CD14-positive monocyte (primary cell): Measurements from ENCODE around the gene NANOGP8. TPM values are rescaled to one million over a fixed set of nuclear protein-coding genes. Genes with fewer than 3 reads are reported as not detected.

ENCODE experiments used
- DNase-seq, 3 donors: peaks; one replicate each; pipeline ENCODE4 v3.0.0-alpha.2; 2011 to 2022
- H2AFZ ChIP-seq: 2 replicates; pipeline ENCODE4 v1.6.0; 2012; ENCODE audit warnings: mild to moderate bottlenecking, low read depth, low read length, inconsistent platforms; ENCODE audit not compliant: insufficient read depth, poor library complexity, severe bottlenecking
- H3K27ac ChIP-seq, 2 donors: 1 replicate in 1 of 2; 2 replicates in 1 of 2; pipeline ENCODE4 v1.5.1; 2012 to 2013; ENCODE audit warnings: low read length in 2 of 2, control low read depth in 1 of 2, inconsistent platforms in 1 of 2, low read depth in 1 of 2, mild to moderate bottlenecking in 1 of 2
- H3K27me3 ChIP-seq, 2 donors: one replicate each; pipeline versions ENCODE4 v1.6.0 to v1.6.1; 2011 to 2013; ENCODE audit warnings: low read length in 2 of 2; ENCODE audit not compliant: control insufficient read depth in 2 of 2, insufficient read depth in 2 of 2
- H3K36me3 ChIP-seq, 2 donors: replicated peaks in 1 of 2; 1 replicate in 1 of 2; 2 replicates in 1 of 2; pipeline versions ENCODE4 v1.5.1 to v1.6.1; 2012 to 2013; ENCODE audit warnings: low read length in 2 of 2, control low read depth in 1 of 2, inconsistent platforms in 1 of 2, mild to moderate bottlenecking in 1 of 2; ENCODE audit not compliant: insufficient read depth in 2 of 2, control insufficient read depth in 1 of 2
- H3K4me1 ChIP-seq, 2 donors: 1 replicate in 1 of 2; 2 replicates in 1 of 2; pipeline versions ENCODE4 v1.5.1 to v1.6.1; 2012 to 2013; ENCODE audit warnings: low read length in 2 of 2, control low read depth in 1 of 2, inconsistent platforms in 1 of 2, mild to moderate bottlenecking in 1 of 2, moderate library complexity in 1 of 2; ENCODE audit not compliant: insufficient read depth in 2 of 2, control insufficient read depth in 1 of 2
- H3K4me2 ChIP-seq: replicated peaks from 2 replicates; pipeline ENCODE3; 2012; ENCODE audit warnings: low read length, moderate library complexity, mild to moderate bottlenecking; ENCODE audit not compliant: poor library complexity, severe bottlenecking; ENCODE audit errors: extremely low read depth
- H3K4me3 ChIP-seq, 3 experiments: fragments of 200-600 bp in 1 of 3; sonication (generic) in 1 of 3; replicated peaks in 1 of 3; 1 replicate in 2 of 3; 2 replicates in 1 of 3; pipeline ENCODE4 v1.5.1; 2011 to 2013; ENCODE audit warnings: low read length in 3 of 3, mild to moderate bottlenecking in 3 of 3, control low read depth in 2 of 3, low read depth in 2 of 3, inconsistent platforms in 1 of 3, moderate library complexity in 1 of 3
- H3K79me2 ChIP-seq: 2 replicates; pipeline ENCODE4 v1.6.0; 2012; ENCODE audit warnings: mild to moderate bottlenecking, control low read depth, inconsistent platforms, low read length, moderate library complexity; ENCODE audit not compliant: insufficient read depth
- H3K9ac ChIP-seq: 2 replicates; pipeline ENCODE4 v1.6.0; 2017; ENCODE audit warnings: low read length, mild to moderate bottlenecking; ENCODE audit not compliant: insufficient read depth, poor library complexity, severe bottlenecking
- H3K9me3 ChIP-seq, 2 donors: replicated peaks in 1 of 2; 1 replicate in 1 of 2; 2 replicates in 1 of 2; pipeline versions ENCODE4 v1.5.1 to v1.6.1; 2012 to 2013; ENCODE audit warnings: low read length in 2 of 2, control low read depth in 1 of 2; ENCODE audit not compliant: control insufficient read depth in 1 of 2, insufficient read depth in 1 of 2
- H4K20me1 ChIP-seq: 2 replicates; pipeline ENCODE4 v1.6.0; 2012; ENCODE audit warnings: mild to moderate bottlenecking, low read length, control low read depth, moderate library complexity; ENCODE audit not compliant: insufficient read depth
- H3K27ac Mint-ChIP-seq, 7 donors: one replicate each; pipeline ENCODE4 v1.8.0; 2020; ENCODE audit warnings: mild to moderate bottlenecking in 7 of 7, mixed read lengths in 7 of 7, moderate library complexity in 6 of 7, inconsistent platforms in 2 of 7
- H3K27me3 Mint-ChIP-seq, 3 donors: one replicate each; pipeline ENCODE4 v1.8.0; 2021 to 2022; ENCODE audit warnings: low read depth in 3 of 3, mild to moderate bottlenecking in 3 of 3, mixed read lengths in 3 of 3, moderate library complexity in 3 of 3, inconsistent platforms in 1 of 3
- H3K36me3 Mint-ChIP-seq, 2 donors: one replicate each; pipeline ENCODE4 v1.8.0; 2020; ENCODE audit warnings: mixed read lengths in 2 of 2, inconsistent platforms in 1 of 2, mild to moderate bottlenecking in 1 of 2
- H3K4me1 Mint-ChIP-seq: one replicate; pipeline ENCODE4 v1.8.0; 2020; ENCODE audit warnings: mild to moderate bottlenecking, mixed read lengths
- H3K4me3 Mint-ChIP-seq, 2 donors: one replicate each; pipeline ENCODE4 v1.8.0; 2020; ENCODE audit warnings: mild to moderate bottlenecking in 2 of 2, mixed read lengths in 2 of 2, moderate library complexity in 1 of 2
- H3K9me3 Mint-ChIP-seq, 7 donors: one replicate each; pipeline ENCODE4 v1.8.0; 2020 to 2022; ENCODE audit warnings: mixed read lengths in 7 of 7, mild to moderate bottlenecking in 6 of 7, moderate library complexity in 6 of 7, inconsistent platforms in 2 of 7
- CTCF ChIP-seq: fragments of 200-600 bp; IDR thresholded peaks from one replicate; pipeline ENCODE4 v1.8.0; 2022; ENCODE audit warnings: antibody characterized with exemption, mild to moderate bottlenecking
- WGBS: methylation state at CpG from one replicate; pipeline ENCODE4 v1.1.5; 2013; ENCODE audit warnings: missing lambda C conversion rate; ENCODE audit not compliant: insufficient coverage; 5-methylcytosine and 5-hydroxymethylcytosine counted together
- intact Hi-C, 2 donors: fragments of 100-400 bp; cut with micrococcal nuclease; formaldehyde crosslinking; loops; one replicate each; pipeline versions ENCODE4 v1.15.0 to v1.15.1; 2023
- polyA plus RNA-seq, 3 donors: library from polyadenylated mRNA; depleted of rRNA in 1 of 3; unstranded in 2 of 3; stranded (reverse) in 1 of 3; fragments of 300-500 nt in 2 of 3; fragments of >200 nt in 1 of 3; fragmentation: Illumina TruSeq in 2 of 3; gene quantifications; 1 replicate in 2 of 3; 2 replicates in 1 of 3; pipeline ENCODE4 v1.2.3, GENCODE V29; 2012 to 2021

Gene NANOGP8
- polyA plus RNA-seq, 3 donors = not detected

GRCh38 chr15:35130245-35130644 lies 45.1 kb upstream of the NANOGP8 start:
- DNase-seq = no peak
- Histone ChIP-seq H3K79me2 (no peaks in the 10 kb centered on the region), H3K4me3 (no peak overlapping the region), H3K27ac (no peak overlapping the region), H3K27me3 (no peaks in the 10 kb centered on the region), H4K20me1 (no peaks in the 10 kb centered on the region), H3K9me3 (no peaks in the 10 kb centered on the region), H3K9ac (no peak overlapping the region), H3K4me1 (no peaks in the 10 kb centered on the region), H3K36me3 (no peaks in the 10 kb centered on the region), H3K4me2 (no peak overlapping the region), H2AFZ (no peak overlapping the region)
- Mint-ChIP-seq H3K36me3 (no peaks in the 10 kb centered on the region), H3K4me1 (no peaks in the 10 kb centered on the region), H3K9me3 (peaks cover 0 to 12% (median 7%) of the 10 kb centered on the region in 7 donors), H3K27ac (no peak overlapping the region), H3K27me3 (peaks cover 0 to 1% (median 1%) of the 10 kb centered on the region in 3 donors), H3K4me3 (no peak overlapping the region)
- TF ChIP-seq CTCF = no peak
- intact Hi-C loops = no loop called here
- no CpG with 5 or more reads among the region's 1 CpG for WGBS

GRCh38 chr15:35129361-35129760 lies 44.3 kb upstream of the NANOGP8 start:
- no peaks in the 10 kb centered on the region for H3K4me1 Mint-ChIP-seq
- H4K20me1 ChIP-seq = no peaks in the 10 kb centered on the region
- H3K36me3 ChIP-seq = no peaks in the 10 kb centered on the region
- no peaks in the 10 kb centered on the region for H3K36me3 Mint-ChIP-seq
- peaks cover 0 to 12% (median 7%) of the 10 kb centered on the region in 7 donors for H3K9me3 Mint-ChIP-seq
- DNase-seq = no peak
- H3K4me3 Mint-ChIP-seq = no peak overlapping the region
- H2AFZ ChIP-seq = no peak overlapping the region
- no peak overlapping the region for H3K27ac Mint-ChIP-seq
- H3K79me2 ChIP-seq = no peaks in the 10 kb centered on the region
- no peaks in the 10 kb centered on the region for H3K4me1 ChIP-seq
- no peak overlapping the region for H3K9ac ChIP-seq
- no CpG with 5 or more reads among the region's 4 CpGs for WGBS
- H3K4me3 ChIP-seq = no peak overlapping the region
- H3K9me3 ChIP-seq = no peaks in the 10 kb centered on the region
- no peak overlapping the region for H3K4me2 ChIP-seq
- intact Hi-C loops = no loop called here
- no peak for TF ChIP-seq CTCF
- H3K27ac ChIP-seq = no peak overlapping the region
- peaks cover 0 to 1% (median 1%) of the 10 kb centered on the region in 3 donors for H3K27me3 Mint-ChIP-seq
- H3K27me3 ChIP-seq = no peaks in the 10 kb centered on the region
